NCI-H1092 treated with DMSO at 0.1 percent for 48 hours (cell line): Measurements from ENCODE around the gene PDGFD.

Source experiments
- DNase-seq: peaks from one replicate; lab custom pipeline; 2025; lab: John Stamatoyannopoulos, UW

PDGFD gene

DNA sequence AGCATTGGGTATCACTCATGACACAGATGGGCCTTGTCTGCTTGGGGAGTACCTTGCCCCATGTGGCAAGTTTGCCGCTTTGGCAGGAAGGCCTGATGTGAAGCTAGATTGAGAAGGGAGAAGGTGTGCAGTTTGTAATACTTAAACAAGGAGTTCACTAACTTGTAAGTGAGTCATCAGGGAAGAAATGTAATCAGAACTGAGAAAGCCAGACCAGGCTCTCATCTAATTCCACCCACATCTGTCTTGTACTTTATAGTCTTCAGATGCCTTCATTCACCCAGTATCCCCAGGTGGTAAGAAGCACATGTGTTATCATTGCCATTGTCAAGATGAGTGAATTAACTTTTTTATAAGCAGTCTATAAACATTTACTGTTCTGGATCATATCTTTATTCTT lies 243.5 kb downstream of the PDGFD start:
- DNase-seq: no peak

GRCh38 chr11:103910721-103911120 lies 253.2 kb downstream of the PDGFD start:
- DNase-seq: no peak

- DNase-seq: no peak
Observed at GRCh38 chr11:103907548-103908455, 256.1 kb downstream of the PDGFD start.

GRCh38 chr11:103907136-103907535 lies 256.8 kb downstream of the PDGFD start:
- no peak for DNase-seq

DNA sequence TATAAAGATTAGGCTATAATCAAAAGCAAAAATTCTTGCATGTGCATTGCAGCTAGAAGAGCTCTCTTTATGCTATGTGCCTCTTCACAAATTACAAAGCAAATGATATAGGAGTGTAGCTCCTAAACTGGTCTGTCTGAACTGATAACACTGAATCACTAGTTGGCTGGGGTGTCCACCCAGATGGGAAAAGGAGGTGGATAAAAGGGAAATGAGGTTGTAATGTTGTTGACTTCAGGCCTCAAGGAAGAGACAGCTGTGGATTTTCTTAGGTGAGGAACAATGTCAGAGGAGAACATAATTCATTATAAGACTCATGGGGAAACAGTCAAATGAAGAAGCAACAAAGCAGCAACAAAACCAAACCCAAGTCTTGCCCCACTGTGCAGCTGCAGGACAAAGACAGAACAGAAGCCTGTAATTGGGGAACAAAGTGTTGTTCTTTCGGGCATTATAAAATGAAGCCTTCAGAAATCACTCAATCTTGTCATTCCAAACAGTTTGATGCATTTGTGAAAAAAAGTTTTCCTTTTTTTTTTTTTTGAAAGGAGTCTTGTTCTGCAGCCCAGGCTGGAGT lies 257.6 kb downstream of the PDGFD start:
- no peak for DNase-seq

DNA sequence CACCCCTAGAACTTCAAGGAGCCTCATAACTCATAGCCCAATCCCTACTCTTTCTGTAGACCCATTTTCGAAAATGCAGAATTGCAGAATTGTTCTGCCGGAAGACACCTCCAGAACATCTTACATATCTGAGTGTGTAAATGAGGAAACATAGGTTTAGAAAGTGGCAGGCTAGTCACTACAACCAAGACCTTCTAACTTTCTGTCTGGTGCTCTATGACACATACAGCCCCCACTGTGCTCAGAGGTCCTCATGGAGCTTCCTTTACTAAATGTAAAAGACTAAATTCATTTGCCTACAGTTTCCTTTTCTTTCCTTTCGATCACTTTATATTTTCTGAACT lies 259.7 kb downstream of the PDGFD start:
- DNase-seq: no peak

DNA sequence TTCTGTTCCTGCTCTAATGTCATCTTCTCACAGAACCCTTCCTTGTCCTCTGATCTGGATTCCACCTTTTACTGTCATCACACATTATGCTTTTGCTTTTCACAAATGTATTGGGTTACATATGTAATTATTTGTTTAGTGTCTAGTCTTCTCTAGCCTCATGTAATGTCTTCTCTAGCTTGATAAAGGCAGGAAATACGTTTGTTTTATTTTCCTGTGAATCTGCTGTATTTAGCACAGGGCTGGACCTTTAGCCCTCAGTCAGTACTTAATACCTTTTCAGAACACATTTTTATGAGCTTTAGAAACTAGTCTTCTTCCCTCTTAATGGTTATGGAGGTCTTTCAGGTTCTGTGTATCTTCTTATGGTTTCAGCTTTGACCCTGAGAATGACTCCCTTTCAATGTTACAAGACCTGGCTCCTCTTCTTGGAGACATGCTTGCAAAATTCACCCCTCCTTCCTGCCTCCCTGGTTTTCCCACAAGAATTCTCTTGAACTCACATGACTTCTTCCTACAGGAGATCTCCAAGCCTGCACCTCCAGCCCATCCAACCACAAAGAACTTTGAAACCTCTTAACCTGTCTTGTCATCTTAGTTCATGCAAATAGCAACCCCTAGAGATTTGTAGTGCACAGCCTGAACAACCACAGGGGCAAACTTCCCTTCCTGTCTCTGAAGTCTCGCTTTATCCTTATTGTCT lies 260.2 kb downstream of the PDGFD start:
- no peak for DNase-seq

GRCh38 chr11:103902994-103903393 lies 261.0 kb downstream of the PDGFD start:
- DNase-seq: no peak

DNA sequence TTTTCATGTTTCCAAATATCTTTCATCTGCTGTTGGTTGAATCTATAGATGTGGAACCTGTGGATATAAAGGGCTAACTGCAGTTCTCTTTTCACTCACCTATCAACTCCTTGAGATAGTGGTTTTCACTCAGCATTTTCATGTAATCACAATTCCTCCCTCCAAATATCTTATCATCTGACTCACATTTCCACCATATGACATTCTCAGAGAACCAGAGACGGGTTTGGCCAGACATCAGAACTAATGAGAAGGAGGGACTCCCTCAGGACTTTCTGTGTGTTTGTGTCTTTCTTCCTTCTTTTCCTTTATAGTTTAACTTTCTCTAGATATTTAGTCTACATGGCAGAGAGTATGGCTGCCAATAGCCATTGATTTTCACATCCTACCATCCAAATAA lies 262.3 kb downstream of the PDGFD start:
- DNase-seq: no peak

DNA sequence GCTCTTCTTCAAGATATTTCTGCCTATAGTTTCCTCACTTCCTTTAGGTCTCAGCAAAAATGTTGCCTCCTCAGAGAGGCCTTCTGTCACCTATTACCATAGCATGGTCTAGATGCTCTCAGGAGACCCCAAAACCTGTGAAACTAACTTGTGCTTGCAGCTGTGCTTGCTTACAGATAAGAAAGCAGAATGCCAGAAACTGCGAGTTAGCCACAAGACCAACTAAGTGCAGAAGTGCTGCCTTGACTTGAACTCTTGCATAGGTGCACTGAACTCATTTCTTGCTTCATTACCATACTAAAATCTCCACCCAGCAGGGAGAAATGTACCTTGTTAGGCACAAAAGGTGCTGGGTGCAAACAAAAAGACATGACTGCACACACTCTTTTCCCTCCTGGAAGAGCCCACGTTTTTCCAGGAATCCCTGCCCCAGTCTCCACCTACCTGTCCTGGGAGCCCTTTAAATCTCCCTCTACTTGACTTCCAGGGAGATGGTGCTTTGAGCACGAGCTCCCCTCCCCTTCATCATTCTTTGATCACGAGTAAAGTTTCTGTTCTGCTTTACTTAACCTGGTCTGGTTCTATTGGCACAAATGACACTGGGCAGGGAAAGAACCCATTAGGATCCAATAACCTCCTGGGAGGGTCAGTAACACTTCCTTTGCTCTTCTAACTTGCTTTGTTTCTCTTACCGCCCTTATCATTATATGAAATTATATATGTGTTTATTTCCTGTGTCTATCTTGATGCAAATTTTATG lies 265.2 kb downstream of the PDGFD start:
- no peak for DNase-seq

GRCh38 chr11:103898065-103898464 lies 265.9 kb downstream of the PDGFD start:
- no peak for DNase-seq

GRCh38 chr11:103897160-103897936 lies 266.6 kb downstream of the PDGFD start:
- DNase-seq: no peak

DNA sequence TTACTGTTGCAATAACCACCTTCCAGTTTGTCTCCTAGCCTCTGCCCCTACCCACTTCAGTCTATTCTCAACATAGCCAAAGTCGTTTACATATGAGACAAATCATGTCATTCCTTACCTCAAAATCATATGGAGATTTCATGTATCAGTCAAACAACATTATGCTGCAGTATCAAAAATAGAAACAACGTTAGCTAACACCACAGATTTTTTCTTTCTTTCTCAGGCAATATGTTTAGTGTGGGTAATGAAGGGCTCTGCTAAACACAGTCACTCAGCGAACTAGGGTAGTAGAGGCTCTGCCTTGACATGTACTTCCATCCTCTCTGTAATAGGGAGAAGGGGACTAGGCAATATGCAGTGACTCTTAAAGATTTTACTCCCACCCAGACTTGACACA lies 268.8 kb downstream of the PDGFD start:
- DNase-seq: no peak

DNA sequence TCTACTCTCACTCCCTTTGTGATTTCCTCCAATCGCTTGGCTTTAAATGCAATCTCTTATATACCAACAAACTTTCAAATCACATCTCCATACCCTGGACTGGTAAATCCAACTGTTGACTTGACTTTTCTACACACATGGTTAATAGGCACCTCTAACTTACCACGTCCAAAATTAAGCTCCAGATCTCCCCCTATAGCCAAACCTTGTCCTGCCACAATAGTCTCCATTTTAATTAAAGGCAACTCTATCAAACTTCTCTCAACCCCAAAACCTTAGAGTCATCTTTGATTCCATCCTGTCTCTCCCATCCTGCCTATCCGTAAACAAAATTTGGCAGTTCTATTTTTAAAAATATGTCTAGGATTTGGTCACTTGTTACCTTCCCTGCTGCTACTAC lies 269.3 kb downstream of the PDGFD start:
- DNase-seq: no peak

- DNase-seq: no peak
Observed at GRCh38 chr11:103894034-103894433, 269.9 kb downstream of the PDGFD start.

- no peak for DNase-seq
Observed at GRCh38 chr11:103893371-103893770, 270.6 kb downstream of the PDGFD start.

DNA sequence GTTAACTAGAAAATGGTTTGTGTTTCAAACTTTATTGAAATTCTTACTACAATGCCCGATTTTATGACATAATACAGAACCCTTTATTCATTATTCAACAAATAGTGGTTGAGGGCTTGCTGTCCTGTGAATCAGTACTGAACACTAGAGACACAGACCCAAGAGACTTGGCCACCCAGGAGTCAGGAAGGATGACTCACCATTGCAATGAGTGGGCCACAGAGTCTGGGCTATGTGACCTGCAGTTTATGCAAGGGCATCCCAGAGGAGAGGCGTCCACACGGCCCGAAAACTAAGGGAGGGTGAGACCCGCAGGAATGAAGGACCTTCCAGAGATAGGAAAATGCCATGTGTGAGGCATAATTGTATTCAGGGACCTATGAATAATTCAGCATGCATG lies 271.3 kb downstream of the PDGFD start:
- DNase-seq: no peak

GRCh38 chr11:103890654-103891053 lies 273.3 kb downstream of the PDGFD start:
- DNase-seq: no peak

DNA sequence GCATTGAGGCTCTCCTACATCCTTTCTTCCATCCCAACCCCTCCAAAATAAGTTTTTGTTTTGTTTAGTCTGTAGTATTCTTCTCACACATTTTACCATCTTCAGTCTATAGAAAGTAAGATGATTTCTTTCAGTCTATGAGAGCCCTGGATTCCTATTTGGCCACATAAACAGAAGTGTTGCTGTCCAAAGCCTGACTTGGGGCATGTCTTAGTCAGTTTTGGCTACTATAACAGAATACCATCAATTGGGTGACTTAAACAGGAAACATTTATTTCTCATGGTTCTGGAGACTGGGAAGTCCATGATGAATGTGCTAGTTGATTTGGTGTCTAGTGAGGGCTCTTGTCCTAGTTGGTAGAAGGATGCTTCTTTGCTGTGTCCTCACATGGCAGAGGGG lies 274.3 kb downstream of the PDGFD start:
- no peak for DNase-seq

DNA sequence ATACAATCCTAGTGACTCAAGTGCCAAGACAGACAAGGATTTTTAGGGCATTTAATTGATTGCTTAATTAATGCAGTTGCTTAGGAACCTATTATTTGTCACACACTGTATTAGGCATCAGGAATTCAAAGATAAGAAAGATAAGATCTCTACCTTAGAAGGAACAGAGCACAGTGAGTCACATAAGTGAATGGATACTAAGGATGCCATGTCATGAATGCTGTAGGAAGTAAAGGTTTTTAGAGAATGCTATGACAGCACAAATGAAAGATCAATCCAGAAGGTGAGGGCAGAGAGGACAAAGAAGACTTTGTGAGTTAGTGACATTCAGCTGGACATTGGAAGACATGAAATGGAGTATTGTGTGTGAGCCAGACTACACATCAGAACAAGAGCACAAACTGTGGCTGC lies 275.4 kb downstream of the PDGFD start:
- DNase-seq: no peak

GRCh38 chr11:103887001-103887658 lies 276.8 kb downstream of the PDGFD start:
- DNase-seq: no peak
